OCI-LY7 (cell line): ENCODE data around the gene IMMP2L. TPM values are rescaled to one million over a fixed set of nuclear protein-coding genes. Genes with fewer than 3 reads are reported as not detected.
A peak's percentile ranks its signal among the peaks of the same experiment; 100 is the strongest.

Experiments used
- BruUV-seq: library from RNA; stranded (reverse); fragments of 400-500 nt; replicated peaks from 2 replicates; lab custom pipeline; 2021; lab: Mats Ljungman, UMichigan
- CTCF ChIA-PET: fragments of 300-600 bp; sonication (Branson Sonifier 250); formaldehyde crosslinking; loops from one replicate; lab custom pipeline; 2022; ENCODE audit warnings: antibody characterized with exemption; ENCODE audit not compliant: unreplicated experiment; lab: Charles Lee
- POLR2A ChIA-PET: fragments of 300-600 bp; sonication (Branson Sonifier 250); formaldehyde crosslinking; loops from one replicate; lab custom pipeline; 2022; ENCODE audit warnings: antibody characterized with exemption; lab: Charles Lee
- DNase-seq: peaks from one replicate; pipeline ENCODE4 v3.0.0-alpha.2; 2015; ENCODE audit warnings: low spot score
- H2AFZ ChIP-seq: fragments of 200-600 bp; sonication (generic), shearing (Covaris generic); 2 replicates; pipeline ENCODE4 v1.6.1; 2014; ENCODE audit warnings: mild to moderate bottlenecking, antibody characterized with exemption, low read length, moderate library complexity
- H3K27ac ChIP-seq: fragments of 200-600 bp; sonication (generic); 2 replicates; pipeline ENCODE4 v1.5.1; 2014; ENCODE audit warnings: mixed run types, low read depth, mild to moderate bottlenecking, moderate library complexity, low read length, inconsistent platforms; ENCODE audit not compliant: poor library complexity, severe bottlenecking
- H3K36me3 ChIP-seq: fragments of 200-600 bp; sonication (generic); 2 replicates; pipeline ENCODE4 v1.6.1; 2014; ENCODE audit warnings: mild to moderate bottlenecking, antibody characterized with exemption, low read length, moderate library complexity, mixed read lengths; ENCODE audit not compliant: insufficient read depth
- H3K4me1 ChIP-seq: fragments of 200-600 bp; sonication (generic); 2 replicates; pipeline ENCODE4 v1.5.1; 2014; ENCODE audit warnings: mild to moderate bottlenecking, low read length; ENCODE audit not compliant: insufficient read depth, poor library complexity, severe bottlenecking
- H3K4me2 ChIP-seq: fragments of 200-600 bp; sonication (generic); 2 replicates; pipeline ENCODE4 v1.6.1; 2014; ENCODE audit warnings: mild to moderate bottlenecking, low read length
- H3K4me3 ChIP-seq: fragments of 200-600 bp; sonication (generic); 2 replicates; pipeline ENCODE4 v1.5.1; 2014; ENCODE audit warnings: mild to moderate bottlenecking, low read depth, low read length; ENCODE audit not compliant: poor library complexity, severe bottlenecking
- H3K79me2 ChIP-seq: fragments of 200-600 bp; sonication (generic); 2 replicates; pipeline ENCODE4 v1.6.1; 2016; ENCODE audit warnings: low read depth, mild to moderate bottlenecking, low read length, moderate library complexity, mixed read lengths; ENCODE audit not compliant: insufficient read depth
- H3K9me2 ChIP-seq: fragments of 200-600 bp; sonication (generic); 2 replicates; pipeline ENCODE4 v1.6.1; 2016; ENCODE audit warnings: mild to moderate bottlenecking, low read length, mixed read lengths; ENCODE audit not compliant: insufficient read depth
- H3K9me3 ChIP-seq: fragments of 200-600 bp; sonication (generic); 2 replicates; pipeline ENCODE4 v1.6.1; 2014; ENCODE audit warnings: mild to moderate bottlenecking, mixed run types, low read length, mixed read lengths
- H4K20me1 ChIP-seq: fragments of 200-600 bp; sonication (generic); 2 replicates; pipeline ENCODE4 v1.6.1; 2014; ENCODE audit warnings: mild to moderate bottlenecking, antibody characterized with exemption, low read length, moderate library complexity, mixed read lengths; ENCODE audit not compliant: insufficient read depth
- CTCF ChIP-seq: fragments of 200-600 bp; sonication (generic); conservative IDR thresholded peaks from 2 replicates; pipeline ENCODE4 v1.5.1; 2014; ENCODE audit warnings: mild to moderate bottlenecking, antibody characterized with exemption, low read length, moderate library complexity, mixed read lengths
- EZH2phosphoT487 ChIP-seq: fragments of 200-600 bp; sonication (generic); IDR thresholded peaks from 2 replicates; pipeline ENCODE4 v1.6.1; 2018; ENCODE audit warnings: low read depth, borderline replicate concordance, mild to moderate bottlenecking, mixed run types, antibody characterized with exemption, low read length, moderate library complexity, mixed read lengths
- intact Hi-C: fragments of 100-400 bp; cut with micrococcal nuclease; formaldehyde crosslinking; loops from one replicate; pipeline ENCODE4 v1.10.0; 2022; ENCODE audit not compliant: unreplicated experiment
- total RNA-seq, 2 experiments: library from RNA; depleted of rRNA in 1 of 2; stranded (reverse); fragments of >200 nt in 1 of 2; shearing (Covaris generic) in 1 of 2; gene quantifications; 2 replicates each; pipeline ENCODE4 v1.2.3, GENCODE V29; 2014 to 2022

Gene IMMP2L
- total RNA-seq, 2 experiments from 2014 or later: 8.0 to 25.4 TPM

GRCh38 chr7:111098926-111099250 lies 463.4 kb downstream of the IMMP2L start:
- H3K9me3 ChIP-seq: no peaks in the 10 kb centered on the region
- DNase-seq: no peak
- H3K4me3 ChIP-seq: no peak overlapping the region
- H3K36me3 ChIP-seq: no peaks in the 10 kb centered on the region
- no peaks in the 10 kb centered on the region for H3K79me2 ChIP-seq
- no peak overlapping the region for H2AFZ ChIP-seq
- BruUV-seq: no TSS peak
- no peaks in the 10 kb centered on the region for H4K20me1 ChIP-seq
- ChIA-PET POLR2A (interaction anchor here (0.6 to 1.4 kb wide), 4 partner anchors 10 to 704 kb away, joined by 3 read pairs; no protein-coding TSS in a partner anchor), CTCF (no interaction called here)
- H3K27ac ChIP-seq: no peak overlapping the region
- intact Hi-C loops: no loop called here
- TF ChIP-seq CTCF (peak; percentile 9; the same call in 1 of the 2 replicates), EZH2phosphoT487 (no peak)
- no peaks in the 10 kb centered on the region for H3K9me2 ChIP-seq
- H3K4me1 ChIP-seq: no peaks in the 10 kb centered on the region
- H3K4me2 ChIP-seq: no peak overlapping the region

- H3K27ac ChIP-seq: no peak overlapping the region
- H3K36me3 ChIP-seq: no peaks in the 10 kb centered on the region
- H3K4me1 ChIP-seq: no peaks in the 10 kb centered on the region
- no peak for DNase-seq
- no peaks in the 10 kb centered on the region for H4K20me1 ChIP-seq
- no peak overlapping the region for H3K4me3 ChIP-seq
- H3K9me3 ChIP-seq: no peaks in the 10 kb centered on the region
- H3K9me2 ChIP-seq: no peaks in the 10 kb centered on the region
- POLR2A ChIA-PET: interaction anchor here (0.6 to 1.1 kb wide), 2 partner anchors 10 to 22 kb away, joined by 3 read pairs; no protein-coding TSS in a partner anchor
- peak overlapping the region; percentile 17; the same call in 1 of the 2 replicates for H3K4me2 ChIP-seq
- H2AFZ ChIP-seq: no peak overlapping the region
- BruUV-seq: no TSS peak
- intact Hi-C loops: no loop called here
- TF ChIP-seq CTCF (peak; percentile 44; the same call in 1 of the 2 replicates), EZH2phosphoT487 (no peak)
- CTCF ChIA-PET: no interaction called here
- no peaks in the 10 kb centered on the region for H3K79me2 ChIP-seq
Observed at GRCh38 chr7:111098011-111098925, 464.0 kb downstream of the IMMP2L start.

GRCh38 chr7:111096997-111097396 lies 465.3 kb downstream of the IMMP2L start:
- Histone ChIP-seq H3K79me2 (no peaks in the 10 kb centered on the region), H3K27ac (no peak overlapping the region), H3K4me3 (no peak overlapping the region), H3K36me3 (no peaks in the 10 kb centered on the region), H3K4me2 (no peak overlapping the region), H3K4me1 (no peaks in the 10 kb centered on the region), H3K9me2 (no peaks in the 10 kb centered on the region), H3K9me3 (no peaks in the 10 kb centered on the region), H4K20me1 (no peaks in the 10 kb centered on the region), H2AFZ (no peak overlapping the region)
- TF ChIP-seq CTCF (no peak), EZH2phosphoT487 (no peak)
- BruUV-seq: no TSS peak
- DNase-seq: no peak
- ChIA-PET POLR2A (interaction anchor here (0.6 kb wide), 1 partner anchor 1548 kb away, joined by 7 read pairs; no protein-coding TSS in a partner anchor), CTCF (no interaction called here)
- intact Hi-C loops: no loop called here
